Fibroblast of lung (primary cell): ENCODE data around the gene SAE1. TPM values are rescaled to one million over a fixed set of nuclear protein-coding genes. Genes with fewer than 3 reads are reported as not detected.

Experiments
- DNase-seq, 2 donors: peaks; one replicate each; pipeline versions ENCODE4 v3.0.0 to v3.0.0-alpha.2; 2010; ENCODE audit warnings: low read depth in 2 of 2
- H2AFZ ChIP-seq: 2 replicates; pipeline ENCODE4 v1.5.1; 2012; ENCODE audit warnings: low read length, control low read depth, inconsistent platforms
- H3K27ac ChIP-seq: 2 replicates; pipeline ENCODE4 v1.5.1; 2011; ENCODE audit warnings: low read length, control low read depth; ENCODE audit not compliant: insufficient read depth
- H3K27me3 ChIP-seq: 2 replicates; pipeline ENCODE4 v1.5.1; 2011; ENCODE audit warnings: mild to moderate bottlenecking, low read length; ENCODE audit not compliant: control insufficient read depth, insufficient read depth
- H3K36me3 ChIP-seq: 2 replicates; pipeline ENCODE4 v1.5.1; 2011; ENCODE audit warnings: low read length; ENCODE audit not compliant: control insufficient read depth, insufficient read depth
- H3K4me1 ChIP-seq: 2 replicates; pipeline ENCODE4 v1.5.1; 2011; ENCODE audit warnings: low read length; ENCODE audit not compliant: control insufficient read depth, insufficient read depth; ENCODE audit errors: extremely low read depth
- H3K4me2 ChIP-seq: 2 replicates; pipeline ENCODE4 v1.5.1; 2011; ENCODE audit warnings: low read length, control low read depth; ENCODE audit not compliant: insufficient read depth; ENCODE audit errors: extremely low read depth
- H3K4me3 ChIP-seq, 4 experiments: fragments of 200-600 bp in 1 of 4; sonication (generic) in 1 of 4; replicated peaks in 1 of 4; 2 replicates each; pipeline ENCODE4 v1.5.1; 2011 to 2016; ENCODE audit warnings: low read length in 4 of 4, low read depth in 3 of 4, mild to moderate bottlenecking in 3 of 4, control low read depth in 2 of 4, inconsistent platforms in 1 of 4, mixed read lengths in 1 of 4; ENCODE audit not compliant: insufficient read depth in 1 of 4; ENCODE audit errors: control extremely low read depth in 1 of 4
- H3K79me2 ChIP-seq: 2 replicates; pipeline ENCODE4 v1.5.1; 2012; ENCODE audit warnings: mild to moderate bottlenecking, low read length, inconsistent platforms; ENCODE audit not compliant: control insufficient read depth, insufficient read depth
- H3K9ac ChIP-seq: 2 replicates; pipeline ENCODE4 v1.5.1; 2011; ENCODE audit warnings: mild to moderate bottlenecking, low read length, control low read depth; ENCODE audit not compliant: insufficient read depth
- H3K9me3 ChIP-seq: 2 replicates; pipeline ENCODE4 v1.5.1; 2012; ENCODE audit warnings: low read depth, low read length; ENCODE audit not compliant: control insufficient read depth, insufficient read depth
- H4K20me1 ChIP-seq: 2 replicates; pipeline ENCODE4 v1.5.1; 2011; ENCODE audit warnings: low read length; ENCODE audit not compliant: control insufficient read depth, insufficient read depth; ENCODE audit errors: extremely low read depth
- CTCF ChIP-seq, 2 donors: IDR thresholded peaks in 1 of 2; conservative IDR thresholded peaks in 1 of 2; 1 replicate in 1 of 2; 2 replicates in 1 of 2; pipeline ENCODE4 v1.5.1; 2011 to 2012; ENCODE audit warnings: low read length in 2 of 2, control low read depth in 1 of 2, inconsistent platforms in 1 of 2, low read depth in 1 of 2, mild to moderate bottlenecking in 1 of 2
- EZH2 ChIP-seq: IDR thresholded peaks from 2 replicates; pipeline ENCODE4 v1.5.1; 2012; ENCODE audit warnings: low read length, control low read depth, mild to moderate bottlenecking; ENCODE audit errors: missing control alignments
- polyA plus RNA-seq, 2 donors: library from polyadenylated mRNA; depleted of rRNA in 1 of 2; stranded (reverse) in 1 of 2; unstranded in 1 of 2; fragments of >200 nt; gene quantifications; 2 replicates each; pipeline ENCODE4 v1.2.1, GENCODE V29; 2011 to 2012; ENCODE audit warnings: missing spikeins in 1 of 2
- total RNA-seq: library from RNA; depleted of rRNA; stranded (reverse); fragments of >200 nt; gene quantifications from 2 replicates; pipeline ENCODE4 v1.2.1, GENCODE V29; 2014

The SAE1 gene
- total and polyA plus RNA-seq, 2 donors (not counting 1 experiment from before 2014, with no cell fraction given), result 97.9 to 152 TPM

DNA sequence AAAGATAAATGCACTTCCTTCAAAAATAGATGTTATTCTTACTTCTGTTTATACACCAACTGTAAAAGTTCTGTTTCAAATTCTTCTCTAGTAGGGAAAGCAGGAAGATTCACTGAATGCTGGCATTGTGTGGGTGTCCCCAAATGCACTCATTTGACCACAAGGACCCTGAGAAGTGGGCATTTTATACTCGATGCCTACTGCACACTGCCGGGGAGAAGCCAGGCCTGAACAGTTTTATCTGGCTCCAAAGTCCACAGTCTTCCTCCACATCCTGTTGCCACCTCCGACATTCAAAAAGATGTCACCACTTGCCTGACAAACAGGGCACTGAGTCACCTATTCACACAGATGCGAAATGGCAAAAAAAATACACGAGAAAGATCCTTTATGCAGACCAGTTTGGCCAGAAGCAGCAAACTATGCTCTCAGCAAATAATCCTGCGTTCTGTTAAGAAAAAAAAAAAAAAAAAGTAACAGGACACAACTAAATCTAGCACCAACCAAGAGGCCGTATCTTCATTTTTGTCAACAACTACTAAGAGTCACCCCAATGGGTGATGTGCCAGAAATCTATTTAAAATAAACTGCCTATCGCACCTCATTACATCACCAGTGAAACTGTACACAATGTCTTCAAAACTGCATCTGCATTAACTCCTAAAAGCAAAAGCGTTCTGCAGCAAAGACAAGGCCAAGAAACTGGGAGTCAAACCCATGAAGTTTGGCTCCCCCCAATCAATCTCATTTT is 23.3 kb upstream of the SAE1 start:
- peaks cover 12% of the 10 kb centered on the region for H3K4me1 ChIP-seq
- DNase-seq, result peak in 1 of 2 donors; percentile 42
- no peak for TF ChIP-seq CTCF (conservative IDR thresholded peaks at IDR 0.05 in 1 of 2, IDR thresholded peaks at IDR 0.05 in 1 of 2; ENCODE audit: low read depth in 1 of 2, low read length in 2 of 2)
- TF ChIP-seq EZH2, result no peak
- H3K79me2 ChIP-seq, result peaks cover 85% of the 10 kb centered on the region
- H3K4me2 ChIP-seq, result peak overlapping the region; percentile 64
- H3K27ac ChIP-seq, result peak overlapping the region; percentile 53
- no peaks in the 10 kb centered on the region for H4K20me1 ChIP-seq
- H2AFZ ChIP-seq, result no peak overlapping the region
- no peaks in the 10 kb centered on the region for H3K9me3 ChIP-seq
- H3K4me3 ChIP-seq, result peak overlapping the region in 1 of 4 experiments; percentile 13
- no peaks in the 10 kb centered on the region for H3K27me3 ChIP-seq
- peaks cover 1% of the 10 kb centered on the region for H3K36me3 ChIP-seq
- H3K9ac ChIP-seq, result no peak overlapping the region

DNA sequence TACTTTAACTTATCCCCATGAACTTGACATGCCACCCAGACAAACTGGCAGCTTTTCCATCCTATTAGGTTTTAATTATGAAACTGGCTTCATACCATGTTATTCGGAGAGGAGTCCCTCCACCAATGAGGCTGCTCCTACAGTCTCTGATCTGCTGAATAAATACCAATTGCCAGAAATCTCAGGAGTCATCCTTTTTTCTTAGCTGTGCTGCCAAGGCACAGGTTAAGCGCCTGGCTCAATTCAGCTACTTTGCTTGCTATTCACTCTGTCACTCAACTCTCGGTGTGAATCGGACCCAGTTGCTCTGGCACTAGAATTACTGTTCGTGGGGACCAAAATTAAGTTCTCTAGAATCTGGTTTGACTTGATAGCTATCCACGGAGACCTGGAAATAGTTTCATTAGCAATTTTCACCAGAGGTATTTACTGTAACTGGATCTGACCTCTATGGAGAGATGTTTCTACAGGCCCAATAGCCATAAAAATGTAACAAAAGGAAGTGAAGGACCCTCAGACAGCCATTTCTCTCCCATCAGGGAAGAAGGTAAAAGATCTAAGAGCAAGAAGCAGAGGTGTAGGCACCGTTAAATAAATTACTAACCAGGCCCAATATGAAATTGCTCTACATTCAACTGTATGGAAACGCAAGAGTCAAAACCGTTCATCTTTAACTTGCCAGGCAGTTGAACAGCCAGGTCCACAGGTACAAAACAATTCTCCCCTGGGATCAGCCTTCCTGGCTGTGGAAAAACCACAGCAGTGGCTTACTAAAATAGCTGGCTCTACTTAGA is 22.5 kb upstream of the SAE1 start:
- Histone ChIP-seq H4K20me1 (no peaks in the 10 kb centered on the region), H3K9ac (no peak overlapping the region), H2AFZ (no peak overlapping the region), H3K27me3 (no peaks in the 10 kb centered on the region), H3K4me3 (peak overlapping the region in 1 of 4 experiments; percentile 13), H3K9me3 (no peaks in the 10 kb centered on the region), H3K4me2 (peak overlapping the region; percentile 64), H3K36me3 (peaks cover 1% of the 10 kb centered on the region), H3K4me1 (peaks cover 12% of the 10 kb centered on the region), H3K79me2 (peaks cover 78% of the 10 kb centered on the region), H3K27ac (peak overlapping the region; percentile 53)
- TF ChIP-seq EZH2 (no peak), CTCF (conservative IDR thresholded peaks at IDR 0.05 in 1 of 2, IDR thresholded peaks at IDR 0.05 in 1 of 2; ENCODE audit: low read depth in 1 of 2, low read length in 2 of 2) (no peak)
- DNase-seq, result peak; percentile 45 to 68

DNA sequence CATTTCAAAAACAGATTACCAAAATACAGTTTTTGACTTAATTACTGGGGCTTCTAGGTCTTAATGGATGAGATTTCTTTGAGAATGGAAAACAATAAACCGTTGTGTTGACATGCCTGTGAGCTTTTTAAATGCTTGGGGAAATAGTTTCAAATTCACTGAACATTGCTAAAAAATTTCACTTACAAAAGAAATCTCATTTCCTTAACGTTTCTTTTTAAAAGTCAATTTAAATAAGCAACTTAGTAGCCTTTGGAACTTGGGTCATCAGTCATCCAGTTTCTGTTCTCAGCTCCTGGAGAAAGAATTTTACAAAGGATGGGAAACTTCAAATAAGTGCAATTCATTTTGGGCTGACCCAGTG is 21.5 kb upstream of the SAE1 start:
- H3K4me3 ChIP-seq, result peak overlapping the region; percentile 1 to 91 (median 82)
- H3K4me1 ChIP-seq, result peaks cover 12% of the 10 kb centered on the region
- no peak overlapping the region for H3K27ac ChIP-seq
- H3K4me2 ChIP-seq, result peak overlapping the region; percentile 89
- peaks cover 1% of the 10 kb centered on the region for H3K36me3 ChIP-seq
- no peak overlapping the region for H3K9ac ChIP-seq
- no peak overlapping the region for H2AFZ ChIP-seq
- no peak for DNase-seq
- TF ChIP-seq EZH2 (no peak), CTCF (conservative IDR thresholded peaks at IDR 0.05 in 1 of 2, IDR thresholded peaks at IDR 0.05 in 1 of 2; ENCODE audit: low read depth in 1 of 2, low read length in 2 of 2) (no peak)
- H4K20me1 ChIP-seq, result no peaks in the 10 kb centered on the region
- H3K79me2 ChIP-seq, result peaks cover 73% of the 10 kb centered on the region
- H3K9me3 ChIP-seq, result no peaks in the 10 kb centered on the region
- H3K27me3 ChIP-seq, result no peaks in the 10 kb centered on the region
